Peyer's patch (tissue), 4 donors: Measurements from ENCODE around the gene HECTD4. TPM values are rescaled to one million over a fixed set of nuclear protein-coding genes. Genes with fewer than 3 reads are reported as not detected.
"Not testable (repeated sequence)": the region's sequence is repeated elsewhere in the genome, so short reads cannot be mapped to it uniquely, and the experiment has no call there.

Experiments
- DNase-seq, 3 donors: peaks; one replicate each; pipeline ENCODE4 v3.0.0-alpha.2; 2017 to 2019
- H3K27ac ChIP-seq, 4 donors: fragments of 200-600 bp; sonication (generic); one replicate each; pipeline ENCODE4 v1.5.1; 2016 to 2019
- H3K27me3 ChIP-seq, 2 donors: fragments of 200-600 bp; sonication (generic); one replicate each; pipeline ENCODE4 v1.5.1; 2019
- H3K36me3 ChIP-seq, 3 donors: fragments of 200-600 bp; sonication (generic); one replicate each; pipeline ENCODE4 v1.5.1; 2016 to 2019
- H3K4me1 ChIP-seq, 4 donors: fragments of 200-600 bp; sonication (generic); one replicate each; pipeline ENCODE4 v1.5.1; 2016 to 2019
- H3K4me3 ChIP-seq, 4 donors: fragments of 200-600 bp; sonication (generic); 1 replicate in 3 of 4; 2 replicates in 1 of 4; pipeline ENCODE4 v1.5.1; 2016 to 2019; ENCODE audit warnings: mild to moderate bottlenecking in 1 of 4
- H3K9me3 ChIP-seq, 4 donors: fragments of 200-600 bp; sonication (generic); one replicate each; pipeline ENCODE4 v1.5.1; 2016 to 2019; ENCODE audit warnings: mild to moderate bottlenecking in 1 of 4
- POLR2A ChIP-seq, 2 donors: fragments of 450-650 bp; IDR thresholded peaks; one replicate each; pipeline ENCODE4 v1.5.1; 2017; ENCODE audit warnings: antibody characterized with exemption in 2 of 2, mild to moderate bottlenecking in 2 of 2, moderate library complexity in 2 of 2
- total RNA-seq, 4 donors: library from RNA; depleted of rRNA; stranded (reverse); fragments of >200 nt; gene quantifications; one replicate each; pipeline ENCODE4 v1.1.0, GENCODE V29; 2016
- TF ChIP-seq, protein P1 (sequence below), 6 experiments: fragments of 450-650 bp in 4 of 6; fragments of 200-600 bp in 2 of 6; sonication (generic) in 1 of 6; IDR thresholded peaks; one replicate each; pipeline ENCODE4 v1.5.1; 2017 to 2019; ENCODE audit warnings: antibody characterized with exemption in 6 of 6, mild to moderate bottlenecking in 3 of 6, moderate library complexity in 1 of 6

Gene HECTD4
- total RNA-seq, 4 donors from 2014 or later: 49.9 to 118 (median 87.3) TPM

DNA sequence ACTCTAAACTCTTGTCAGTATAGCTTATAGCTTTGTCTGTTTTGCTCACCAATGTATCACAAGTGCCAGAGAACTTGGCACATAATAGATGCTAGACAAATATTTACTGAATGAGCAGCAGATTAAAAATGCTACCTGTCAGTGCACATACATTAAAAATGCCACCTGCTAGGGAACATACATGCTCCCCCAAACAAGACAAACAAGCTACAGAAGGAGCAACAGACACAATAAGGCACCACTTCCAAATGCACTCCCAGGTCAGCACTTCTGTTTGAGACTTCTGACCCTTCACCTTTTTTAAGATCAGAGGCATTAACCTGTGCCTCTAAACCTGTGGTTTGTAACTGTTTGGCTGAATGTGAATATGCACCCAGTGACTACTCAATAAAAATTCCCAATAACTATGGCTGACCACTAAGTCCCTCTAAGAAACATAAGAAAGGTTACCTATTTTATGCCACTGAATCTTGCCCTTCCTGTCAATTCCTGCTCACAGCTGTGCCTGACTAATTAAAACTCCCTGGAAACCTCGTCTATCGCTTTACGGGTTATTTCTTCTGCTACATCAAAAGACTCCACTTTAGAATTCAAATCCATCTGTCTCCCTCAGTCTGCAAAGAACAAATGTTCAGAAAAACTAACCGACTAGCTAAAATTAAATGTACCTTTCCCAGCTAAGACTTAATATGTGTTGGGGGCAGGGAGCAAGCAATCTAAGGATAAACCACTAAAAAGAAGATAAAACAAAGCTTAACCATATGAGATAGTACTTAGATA is 41.0 kb downstream of the HECTD4 start:
- no peak overlapping the region for H3K27ac ChIP-seq
- TF ChIP-seq, protein P1, sequence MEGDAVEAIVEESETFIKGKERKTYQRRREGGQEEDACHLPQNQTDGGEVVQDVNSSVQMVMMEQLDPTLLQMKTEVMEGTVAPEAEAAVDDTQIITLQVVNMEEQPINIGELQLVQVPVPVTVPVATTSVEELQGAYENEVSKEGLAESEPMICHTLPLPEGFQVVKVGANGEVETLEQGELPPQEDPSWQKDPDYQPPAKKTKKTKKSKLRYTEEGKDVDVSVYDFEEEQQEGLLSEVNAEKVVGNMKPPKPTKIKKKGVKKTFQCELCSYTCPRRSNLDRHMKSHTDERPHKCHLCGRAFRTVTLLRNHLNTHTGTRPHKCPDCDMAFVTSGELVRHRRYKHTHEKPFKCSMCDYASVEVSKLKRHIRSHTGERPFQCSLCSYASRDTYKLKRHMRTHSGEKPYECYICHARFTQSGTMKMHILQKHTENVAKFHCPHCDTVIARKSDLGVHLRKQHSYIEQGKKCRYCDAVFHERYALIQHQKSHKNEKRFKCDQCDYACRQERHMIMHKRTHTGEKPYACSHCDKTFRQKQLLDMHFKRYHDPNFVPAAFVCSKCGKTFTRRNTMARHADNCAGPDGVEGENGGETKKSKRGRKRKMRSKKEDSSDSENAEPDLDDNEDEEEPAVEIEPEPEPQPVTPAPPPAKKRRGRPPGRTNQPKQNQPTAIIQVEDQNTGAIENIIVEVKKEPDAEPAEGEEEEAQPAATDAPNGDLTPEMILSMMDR (IDR thresholded peaks at IDR 0.05): no peak
- no peak for TF ChIP-seq POLR2A (IDR thresholded peaks at IDR 0.05)
- no peaks in the 10 kb centered on the region for H3K9me3 ChIP-seq
- no peaks in the 10 kb centered on the region for H3K36me3 ChIP-seq
- no peaks in the 10 kb centered on the region for H3K27me3 ChIP-seq
- no peak for DNase-seq
- H3K4me1 ChIP-seq: no peaks in the 10 kb centered on the region
- no peak overlapping the region for H3K4me3 ChIP-seq

DNA sequence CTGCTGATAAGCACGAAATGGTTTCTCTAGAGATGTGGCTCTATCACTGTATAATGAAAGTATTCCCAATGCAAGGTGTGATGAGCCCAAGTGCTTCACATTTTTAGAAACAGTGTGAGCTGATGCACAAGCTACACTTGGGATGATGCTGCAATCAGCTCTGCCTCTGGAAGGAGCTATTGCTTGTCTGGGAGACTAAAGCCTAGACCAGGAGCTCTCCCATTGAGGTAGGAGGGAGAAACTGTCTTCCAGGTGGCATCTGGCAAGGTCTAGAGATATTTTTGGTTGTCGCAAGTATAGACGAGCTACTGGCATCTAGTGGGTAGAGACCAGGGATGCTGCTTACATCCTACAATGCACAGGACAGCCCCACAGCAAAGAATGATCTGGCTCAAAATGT is 42.0 kb downstream of the HECTD4 start:
- Histone ChIP-seq H3K4me1 (no peaks in the 10 kb centered on the region), H3K27me3 (no peaks in the 10 kb centered on the region), H3K27ac (no peak overlapping the region), H3K9me3 (no peaks in the 10 kb centered on the region), H3K4me3 (no peak overlapping the region), H3K36me3 (no peaks in the 10 kb centered on the region)
- no peak for DNase-seq
- no peak for TF ChIP-seq POLR2A (IDR thresholded peaks at IDR 0.05)
- TF ChIP-seq, protein P1 (IDR thresholded peaks at IDR 0.05): no peak

DNA sequence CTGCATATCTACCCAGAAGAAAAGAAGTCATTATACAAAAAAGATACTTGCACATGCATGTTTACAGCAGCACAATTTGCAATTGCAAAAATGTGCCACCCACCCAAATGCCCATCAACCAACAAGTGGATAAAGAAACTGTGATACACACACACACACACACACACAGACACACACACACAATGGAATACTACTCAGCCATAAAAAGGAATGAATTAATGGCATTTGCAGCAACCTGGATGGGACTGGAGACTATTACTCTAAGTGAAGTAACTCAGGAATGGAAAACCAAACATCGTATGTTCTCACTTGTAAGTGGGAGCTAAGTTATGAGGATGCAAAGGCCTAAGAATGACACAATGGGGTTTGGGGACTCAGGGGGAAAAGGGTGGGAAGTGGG is 47.2 kb downstream of the HECTD4 start:
- not testable (repeated sequence) for H3K27me3 ChIP-seq, H3K27ac ChIP-seq, H3K9me3 ChIP-seq, H3K36me3 ChIP-seq, DNase-seq, H3K4me1 ChIP-seq, H3K4me3 ChIP-seq

DNA sequence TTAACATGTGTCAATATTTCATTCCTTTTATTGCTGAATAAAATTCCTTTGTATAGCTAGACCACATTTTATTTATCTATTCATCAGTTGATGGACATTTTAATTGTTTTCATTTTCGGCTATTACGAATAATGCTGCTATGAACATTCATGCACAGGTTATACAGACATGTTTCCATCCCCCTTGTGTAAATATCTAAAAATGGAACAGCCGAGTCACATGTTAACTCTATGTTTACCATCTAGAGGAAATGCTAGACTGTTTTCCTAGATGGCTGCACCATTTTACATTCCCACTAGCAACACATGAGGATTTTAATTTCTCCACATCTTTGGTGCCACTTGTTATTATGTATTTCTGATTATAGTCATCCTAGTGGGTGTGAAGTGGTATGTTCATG is 49.2 kb downstream of the HECTD4 start:
- no peaks in the 10 kb centered on the region for H3K9me3 ChIP-seq
- no peaks in the 10 kb centered on the region for H3K4me1 ChIP-seq
- no peak for TF ChIP-seq POLR2A (IDR thresholded peaks at IDR 0.05)
- TF ChIP-seq, protein P1 (IDR thresholded peaks at IDR 0.05): no peak
- no peaks in the 10 kb centered on the region for H3K36me3 ChIP-seq
- no peaks in the 10 kb centered on the region for H3K27me3 ChIP-seq
- H3K27ac ChIP-seq: no peak overlapping the region
- DNase-seq: no peak
- H3K4me3 ChIP-seq: no peak overlapping the region

DNA sequence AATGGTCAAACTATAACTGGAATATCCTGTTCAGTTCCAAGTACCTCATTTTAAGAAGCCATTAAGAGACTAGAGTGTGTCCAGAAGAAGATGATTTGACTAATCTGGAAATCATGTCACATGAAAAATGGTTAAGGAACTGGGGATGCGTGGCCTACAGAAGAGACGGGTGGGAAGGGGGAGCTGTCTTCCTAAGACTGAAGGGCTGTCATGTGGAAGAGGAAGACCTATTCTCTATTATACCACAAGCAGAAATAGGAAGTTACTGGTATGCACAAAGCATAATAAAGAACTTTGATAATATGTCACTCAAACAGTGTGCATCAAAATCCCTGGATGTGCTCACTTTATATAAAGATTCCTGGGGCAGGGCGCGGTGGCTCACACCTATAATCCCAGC is 50.3 kb downstream of the HECTD4 start:
- no peaks in the 10 kb centered on the region for H3K9me3 ChIP-seq
- no peaks in the 10 kb centered on the region for H3K27me3 ChIP-seq
- no peak for TF ChIP-seq POLR2A (IDR thresholded peaks at IDR 0.05)
- TF ChIP-seq, protein P1 (IDR thresholded peaks at IDR 0.05): no peak
- H3K4me1 ChIP-seq: no peaks in the 10 kb centered on the region
- H3K27ac ChIP-seq: no peak overlapping the region
- no peak for DNase-seq
- no peaks in the 10 kb centered on the region for H3K36me3 ChIP-seq
- H3K4me3 ChIP-seq: no peak overlapping the region

DNA sequence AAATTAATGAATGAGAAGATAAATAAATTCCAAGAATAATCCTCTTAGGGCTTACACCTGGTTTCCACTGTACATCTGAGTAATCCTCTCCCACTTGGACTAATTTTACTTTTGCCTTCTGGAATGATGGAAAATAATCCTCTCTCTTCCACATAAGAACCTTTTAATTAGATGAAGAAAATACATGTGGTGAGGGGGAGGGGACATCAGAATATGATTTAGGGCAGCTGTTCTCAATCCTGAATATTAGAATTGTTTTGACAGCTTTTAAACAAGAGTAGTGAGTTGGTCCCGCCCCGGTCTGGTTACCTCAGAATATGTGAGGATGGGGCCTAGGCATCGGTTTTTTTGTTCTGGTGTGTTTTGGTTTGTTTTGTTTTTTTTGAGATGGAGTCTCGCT is 51.5 kb downstream of the HECTD4 start:
- TF ChIP-seq POLR2A (IDR thresholded peaks at IDR 0.05): no peak
- TF ChIP-seq, protein P1 (IDR thresholded peaks at IDR 0.05): no peak
- H3K36me3 ChIP-seq: no peaks in the 10 kb centered on the region
- H3K27me3 ChIP-seq: no peaks in the 10 kb centered on the region
- DNase-seq: no peak
- H3K27ac ChIP-seq: no peak overlapping the region
- no peaks in the 10 kb centered on the region for H3K4me1 ChIP-seq
- no peaks in the 10 kb centered on the region for H3K9me3 ChIP-seq
- no peak overlapping the region for H3K4me3 ChIP-seq
